Caco-2 (cell line): ENCODE data around the gene MUC16. TPM values are rescaled to one million over a fixed set of nuclear protein-coding genes. Genes with fewer than 3 reads are reported as not detected.

Experiments
- BruUV-seq: library from RNA; stranded (reverse); fragments of 400-500 nt; replicated peaks from 2 replicates; lab custom pipeline; 2021; lab: Mats Ljungman, UMichigan
- CTCF ChIA-PET: fragments of 300-600 bp; sonication (Branson Sonifier 250); formaldehyde crosslinking; loops from one replicate; lab custom pipeline; 2022; ENCODE audit warnings: antibody characterized with exemption; lab: Charles Lee
- POLR2A ChIA-PET: fragments of 300-600 bp; sonication (Branson Sonifier 250); formaldehyde crosslinking; loops from one replicate; lab custom pipeline; 2022; ENCODE audit warnings: antibody characterized with exemption; lab: Charles Lee
- DNase-seq, 2 experiments: peaks; one replicate each; pipeline versions ENCODE4 v3.0.0 to v3.0.0-alpha.2; 2020 to 2022
- H3K27me3 ChIP-seq: replicated peaks from 2 replicates; pipeline ENCODE4 v1.6.0; 2011; ENCODE audit warnings: low read length; ENCODE audit not compliant: control insufficient read depth, insufficient read depth
- H3K36me3 ChIP-seq: 2 replicates; pipeline ENCODE4 v1.5.1; 2011; ENCODE audit warnings: low read length; ENCODE audit not compliant: control insufficient read depth, insufficient read depth
- H3K4me1 ChIP-seq: fragments of 250-450 bp; sonication (Bioruptor Pico); 2 replicates; pipeline ENCODE4 v1.5.1; 2020; ENCODE audit warnings: mild to moderate bottlenecking
- H3K4me3 ChIP-seq: 2 replicates; pipeline ENCODE4 v1.5.1; 2011; ENCODE audit warnings: low read depth, mild to moderate bottlenecking, control low read depth, low read length
- H3K9me3 ChIP-seq: fragments of 250-450 bp; sonication (Bioruptor Pico); 2 replicates; pipeline ENCODE4 v1.5.1; 2020; ENCODE audit warnings: mild to moderate bottlenecking, moderate library complexity
- H3K27ac Mint-ChIP-seq: one replicate; pipeline ENCODE4 v1.8.0; 2022; ENCODE audit warnings: mixed read lengths; ENCODE audit not compliant: unreplicated experiment
- H3K27me3 Mint-ChIP-seq: one replicate; pipeline ENCODE4 v1.8.0; 2022; ENCODE audit warnings: mixed read lengths; ENCODE audit not compliant: insufficient read depth, unreplicated experiment
- H3K36me3 Mint-ChIP-seq: one replicate; pipeline ENCODE4 v1.8.0; 2022; ENCODE audit warnings: mild to moderate bottlenecking, mixed read lengths; ENCODE audit not compliant: insufficient read depth, unreplicated experiment
- H3K4me1 Mint-ChIP-seq: one replicate; pipeline ENCODE4 v1.8.0; 2022; ENCODE audit warnings: low read depth, mixed read lengths; ENCODE audit not compliant: unreplicated experiment
- H3K4me3 Mint-ChIP-seq: one replicate; pipeline ENCODE4 v1.8.0; 2022; ENCODE audit warnings: mild to moderate bottlenecking, moderate library complexity, mixed read lengths; ENCODE audit not compliant: unreplicated experiment
- H3K9me3 Mint-ChIP-seq: one replicate; pipeline ENCODE4 v1.8.0; 2022; ENCODE audit warnings: mixed read lengths; ENCODE audit not compliant: unreplicated experiment
- intact Hi-C: fragments of 100-400 bp; cut with micrococcal nuclease; formaldehyde crosslinking; loops from one replicate; pipeline ENCODE4 v1.10.0; 2022; ENCODE audit not compliant: unreplicated experiment
- total RNA-seq: library from RNA; stranded (reverse); gene quantifications from 2 replicates; pipeline ENCODE4 v1.2.3, GENCODE V29; 2022
- TF ChIP-seq, protein P1 (sequence below), 2 experiments: fragments of 200-600 bp in 1 of 2; IDR thresholded peaks; 1 replicate in 1 of 2; 2 replicates in 1 of 2; pipeline versions ENCODE4 v1.5.1 to v1.8.0; 2011 to 2022; ENCODE audit warnings: antibody characterized with exemption in 1 of 2, control low read depth in 1 of 2, inconsistent platforms in 1 of 2, low read depth in 1 of 2, low read length in 1 of 2, mild to moderate bottlenecking in 1 of 2, moderate library complexity in 1 of 2; ENCODE audit not compliant: insufficient read depth in 1 of 2, severe bottlenecking in 1 of 2, unreplicated experiment in 1 of 2

Gene MUC16
- total RNA-seq, 1 experiment from 2014 or later: 0.05 TPM

DNA sequence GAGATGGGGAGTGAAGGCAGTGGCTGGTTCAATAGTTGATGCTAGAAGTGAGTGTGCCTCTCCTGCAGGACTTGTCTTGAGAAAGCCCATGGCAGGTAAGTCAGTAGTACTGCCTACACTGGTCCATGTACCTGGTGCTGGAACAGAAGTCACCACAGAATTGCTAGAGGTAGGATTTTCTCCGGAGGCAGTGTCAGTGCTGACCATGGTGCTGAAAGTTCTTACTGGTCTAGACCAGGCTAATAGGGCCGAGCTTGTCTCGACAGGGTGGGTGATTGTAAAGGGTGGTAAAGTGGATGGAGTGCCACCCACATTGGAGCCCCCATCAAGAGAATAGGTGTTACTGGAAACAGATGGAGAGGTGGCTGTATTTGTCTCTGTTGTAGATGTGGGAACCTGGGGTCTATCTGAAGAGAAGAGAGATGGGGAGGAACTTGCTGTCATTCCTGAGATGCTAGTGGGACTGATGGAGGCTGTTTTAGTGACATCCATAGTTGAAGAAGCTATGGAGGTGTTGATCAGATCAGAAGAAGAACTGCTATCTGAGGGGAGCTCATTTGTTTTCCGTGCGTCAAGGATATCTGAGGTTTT is 36.6 kb downstream of the MUC16 start:
- H3K4me3 ChIP-seq: no peak overlapping the region
- intact Hi-C loops: no loop called here
- Mint-ChIP-seq H3K27ac (no peak overlapping the region), H3K36me3 (no peaks in the 10 kb centered on the region), H3K9me3 (peaks cover 17% of the 10 kb centered on the region), H3K4me3 (no peak overlapping the region), H3K4me1 (no peaks in the 10 kb centered on the region), H3K27me3 (no peaks in the 10 kb centered on the region)
- BruUV-seq: no TSS peak
- no peaks in the 10 kb centered on the region for H3K27me3 ChIP-seq
- H3K36me3 ChIP-seq: no peaks in the 10 kb centered on the region
- DNase-seq: peak in 1 of 2 experiments; percentile 24
- H3K9me3 ChIP-seq: no peaks in the 10 kb centered on the region
- POLR2A ChIA-PET: interaction anchor here (0.6 kb wide), 1 partner anchor 116 kb away, joined by 5 read pairs; no protein-coding TSS in a partner anchor
- TF ChIP-seq, protein P1, sequence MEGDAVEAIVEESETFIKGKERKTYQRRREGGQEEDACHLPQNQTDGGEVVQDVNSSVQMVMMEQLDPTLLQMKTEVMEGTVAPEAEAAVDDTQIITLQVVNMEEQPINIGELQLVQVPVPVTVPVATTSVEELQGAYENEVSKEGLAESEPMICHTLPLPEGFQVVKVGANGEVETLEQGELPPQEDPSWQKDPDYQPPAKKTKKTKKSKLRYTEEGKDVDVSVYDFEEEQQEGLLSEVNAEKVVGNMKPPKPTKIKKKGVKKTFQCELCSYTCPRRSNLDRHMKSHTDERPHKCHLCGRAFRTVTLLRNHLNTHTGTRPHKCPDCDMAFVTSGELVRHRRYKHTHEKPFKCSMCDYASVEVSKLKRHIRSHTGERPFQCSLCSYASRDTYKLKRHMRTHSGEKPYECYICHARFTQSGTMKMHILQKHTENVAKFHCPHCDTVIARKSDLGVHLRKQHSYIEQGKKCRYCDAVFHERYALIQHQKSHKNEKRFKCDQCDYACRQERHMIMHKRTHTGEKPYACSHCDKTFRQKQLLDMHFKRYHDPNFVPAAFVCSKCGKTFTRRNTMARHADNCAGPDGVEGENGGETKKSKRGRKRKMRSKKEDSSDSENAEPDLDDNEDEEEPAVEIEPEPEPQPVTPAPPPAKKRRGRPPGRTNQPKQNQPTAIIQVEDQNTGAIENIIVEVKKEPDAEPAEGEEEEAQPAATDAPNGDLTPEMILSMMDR (IDR thresholded peaks at IDR 0.05; ENCODE audit: insufficient read depth in 1 of 2, low read depth in 1 of 2, low read length in 1 of 2, severe bottlenecking in 1 of 2, unreplicated experiment in 1 of 2): no peak
- CTCF ChIA-PET: no interaction called here
- no peaks in the 10 kb centered on the region for H3K4me1 ChIP-seq

DNA sequence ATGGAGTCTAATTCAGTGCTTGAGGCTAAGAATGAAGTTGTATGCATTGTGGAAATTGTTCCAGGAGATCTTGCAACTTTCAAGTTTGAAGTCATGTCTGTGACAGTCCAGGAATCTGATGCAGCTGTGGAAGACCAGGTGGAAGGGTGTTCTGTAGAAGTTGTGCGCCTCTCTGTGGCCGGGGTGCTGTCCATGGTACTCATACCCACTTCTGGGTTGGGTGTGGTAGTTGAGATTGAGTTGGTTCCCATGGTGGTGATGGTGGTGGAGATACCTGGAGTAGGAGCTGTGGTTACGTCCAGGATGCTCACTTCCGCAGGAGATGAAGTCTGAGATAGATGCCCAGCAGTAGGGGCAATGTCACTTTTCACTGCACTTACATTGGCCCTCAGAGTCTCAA is 44.3 kb downstream of the MUC16 start:
- BruUV-seq: no TSS peak
- H3K4me1 ChIP-seq: no peaks in the 10 kb centered on the region
- H3K36me3 Mint-ChIP-seq: no peaks in the 10 kb centered on the region
- H3K9me3 Mint-ChIP-seq: no peaks in the 10 kb centered on the region
- no peak overlapping the region for H3K4me3 Mint-ChIP-seq
- H3K27me3 Mint-ChIP-seq: no peaks in the 10 kb centered on the region
- H3K4me3 ChIP-seq: no peak overlapping the region
- no peaks in the 10 kb centered on the region for H3K9me3 ChIP-seq
- H3K27ac Mint-ChIP-seq: no peak overlapping the region
- intact Hi-C loops: no loop called here
- peak in 1 of 2 experiments; percentile 1 for DNase-seq
- TF ChIP-seq, protein P1 (IDR thresholded peaks at IDR 0.05; ENCODE audit: insufficient read depth in 1 of 2, low read depth in 1 of 2, low read length in 1 of 2, severe bottlenecking in 1 of 2, unreplicated experiment in 1 of 2): no peak
- H3K4me1 Mint-ChIP-seq: no peaks in the 10 kb centered on the region
- ChIA-PET CTCF (no interaction called here), POLR2A (no interaction called here)
- H3K36me3 ChIP-seq: no peaks in the 10 kb centered on the region
- H3K27me3 ChIP-seq: no peaks in the 10 kb centered on the region

Other genes starting within 250 kb of the MUC16 start
- 8.9 and 10.1 TPM in 2 replicates for gene ZNF558, start 178.1 kb downstream of the MUC16 start, total RNA-seq
- not detected in 2 replicates for gene MBD3L1, start 178.0 kb downstream of the MUC16 start, total RNA-seq
- not detected in 2 replicates for gene OR1M1, start 76.7 kb upstream of the MUC16 start, total RNA-seq
- not detected in 2 replicates for gene OR7G2, start 97.1 kb upstream of the MUC16 start, total RNA-seq
- gene OR7G1, start 105.4 kb upstream of the MUC16 start, total RNA-seq: not detected in 2 replicates
- not detected in 2 replicates for gene OR7G3, start 116.5 kb upstream of the MUC16 start, total RNA-seq
- gene ZNF317, start 130.0 kb upstream of the MUC16 start, total RNA-seq: 33.7 and 35.2 TPM in 2 replicates
- not detected in 2 replicates for gene OR7D2, start 168.6 kb upstream of the MUC16 start, total RNA-seq
- gene OR7D4, start 209.2 kb upstream of the MUC16 start, total RNA-seq: not detected in 2 replicates
- gene OR7E24, start 240.5 kb upstream of the MUC16 start, total RNA-seq: not detected in 2 replicates